ENCODE measurements around the gene PTCH1.

The PTCH1 gene

GRCh38 chr9:95437559-95437958, 79.2 kb downstream of the PTCH1 start:
- DNase-seq (ENCODE audit: low spot score): no peak

- DNase-seq (ENCODE audit: low spot score): no peak
Observed at GRCh38 chr9:95436416-95436815, 80.4 kb downstream of the PTCH1 start.

GRCh38 chr9:95435074-95435728, 81.6 kb downstream of the PTCH1 start:
- no peak for DNase-seq (ENCODE audit: low spot score)

GRCh38 chr9:95434116-95435073, 82.4 kb downstream of the PTCH1 start:
- no peak for DNase-seq (ENCODE audit: low spot score)

GRCh38 chr9:95433096-95433819, 83.5 kb downstream of the PTCH1 start:
- DNase-seq (ENCODE audit: low spot score): no peak

- DNase-seq (ENCODE audit: low spot score): no peak
Observed at GRCh38 chr9:95431286-95431685, 85.5 kb downstream of the PTCH1 start.

- DNase-seq (ENCODE audit: low spot score): no peak
Observed at GRCh38 chr9:95429948-95430620, 86.7 kb downstream of the PTCH1 start.

- no peak for DNase-seq (ENCODE audit: low spot score)
Observed at GRCh38 chr9:95429096-95429495, 87.7 kb downstream of the PTCH1 start.

- no peak for DNase-seq (ENCODE audit: low spot score)
Observed at GRCh38 chr9:95425910-95426551, 90.7 kb downstream of the PTCH1 start.

GRCh38 chr9:95422650-95423049, 94.1 kb downstream of the PTCH1 start:
- DNase-seq (ENCODE audit: low spot score): no peak

- DNase-seq (ENCODE audit: low spot score): no peak
Observed at GRCh38 chr9:95420518-95420917, 96.3 kb downstream of the PTCH1 start.

- DNase-seq (ENCODE audit: low spot score): no peak
Observed at GRCh38 chr9:95419444-95419843, 97.3 kb downstream of the PTCH1 start.

GRCh38 chr9:95415158-95415557, 101.6 kb downstream of the PTCH1 start:
- no peak for DNase-seq (ENCODE audit: low spot score)

- DNase-seq (ENCODE audit: low spot score): no peak
Observed at GRCh38 chr9:95413793-95414192, 103.0 kb downstream of the PTCH1 start.

GRCh38 chr9:95411054-95411892, 105.5 kb downstream of the PTCH1 start:
- no peak for DNase-seq (ENCODE audit: low spot score)

GRCh38 chr9:95409650-95410426, 106.9 kb downstream of the PTCH1 start:
- DNase-seq (ENCODE audit: low spot score): no peak

- DNase-seq (ENCODE audit: low spot score): no peak
Observed at GRCh38 chr9:95407524-95407923, 109.2 kb downstream of the PTCH1 start.

GRCh38 chr9:95406121-95406520, 110.7 kb downstream of the PTCH1 start:
- no peak for DNase-seq (ENCODE audit: low spot score)

GRCh38 chr9:95399261-95399660, 117.5 kb downstream of the PTCH1 start:
- DNase-seq (ENCODE audit: low spot score): no peak
